HL-60/S4 treated with phorbol 12-myristate 13-acetate at 8.2 ng/mL for 4 days and 3 days (cell line): ENCODE results near the gene MAN1A1.

Source experiments
- in situ Hi-C: fragments of 300-500 bp; cut with MboI; formaldehyde crosslinking; loops from 2 replicates; pipeline ENCODE4 v1.15.0; 2022; ENCODE audit warnings: low sequenced_read_pairs

MAN1A1 gene

GRCh38 chr6:119326291-119327005 lies 23.1 kb downstream of the MAN1A1 start:
- in situ Hi-C loops = no loop called here

- in situ Hi-C loops = no loop called here
Measured at GRCh38 chr6:119325559-119326265, 23.8 kb downstream of the MAN1A1 start.

GRCh38 chr6:119324718-119325117 lies 24.8 kb downstream of the MAN1A1 start:
- in situ Hi-C loops = no loop called here

GRCh38 chr6:119323931-119324330 lies 25.6 kb downstream of the MAN1A1 start:
- in situ Hi-C loops = no loop called here

- in situ Hi-C loops = no loop called here
Measured at GRCh38 chr6:119323478-119323877, 26.1 kb downstream of the MAN1A1 start.

- in situ Hi-C loops = no loop called here
Measured at GRCh38 chr6:119322715-119323350, 26.7 kb downstream of the MAN1A1 start.

- in situ Hi-C loops = no loop called here
Measured at GRCh38 chr6:119322034-119322433, 27.5 kb downstream of the MAN1A1 start.

- in situ Hi-C loops = no loop called here
Measured at GRCh38 chr6:119319694-119320093, 29.9 kb downstream of the MAN1A1 start.

- in situ Hi-C loops = no loop called here
Measured at GRCh38 chr6:119318730-119319129, 30.8 kb downstream of the MAN1A1 start.

GRCh38 chr6:119318176-119318575 lies 31.4 kb downstream of the MAN1A1 start:
- in situ Hi-C loops = no loop called here

GRCh38 chr6:119317007-119317406 lies 32.6 kb downstream of the MAN1A1 start:
- in situ Hi-C loops = no loop called here

GRCh38 chr6:119314885-119315272 lies 34.7 kb downstream of the MAN1A1 start:
- in situ Hi-C loops = no loop called here

- in situ Hi-C loops = no loop called here
Measured at GRCh38 chr6:119313937-119314884, 35.4 kb downstream of the MAN1A1 start.

- in situ Hi-C loops = no loop called here
Measured at GRCh38 chr6:119312875-119313338, 36.7 kb downstream of the MAN1A1 start.

GRCh38 chr6:119312441-119312840 lies 37.1 kb downstream of the MAN1A1 start:
- in situ Hi-C loops = no loop called here

GRCh38 chr6:119311514-119312142 lies 37.9 kb downstream of the MAN1A1 start:
- in situ Hi-C loops = no loop called here

- in situ Hi-C loops = no loop called here
Measured at GRCh38 chr6:119310486-119311036, 39.0 kb downstream of the MAN1A1 start.

- in situ Hi-C loops = no loop called here
Measured at GRCh38 chr6:119308991-119309657, 40.4 kb downstream of the MAN1A1 start.

GRCh38 chr6:119308048-119308570 lies 41.5 kb downstream of the MAN1A1 start:
- in situ Hi-C loops = no loop called here
